H9 (cell line): ENCODE results near the gene PPM1H. TPM values are rescaled to one million over a fixed set of nuclear protein-coding genes. Genes with fewer than 3 reads are reported as not detected.

ENCODE experiments used
- DNase-seq: peaks from one replicate; pipeline ENCODE4 v3.0.0-alpha.2; 2017
- H2AFZ ChIP-seq: one replicate; pipeline ENCODE4 v1.6.1; 2013; ENCODE audit warnings: mild to moderate bottlenecking, low read length, control low read depth, moderate library complexity
- H2AK5ac ChIP-seq: 2 replicates; pipeline ENCODE4 v1.6.1; 2013; ENCODE audit warnings: low read length, control low read depth, mixed read lengths; ENCODE audit not compliant: insufficient read length
- H2BK120ac ChIP-seq: one replicate; pipeline ENCODE4 v1.6.1; 2013; ENCODE audit warnings: low read depth, mild to moderate bottlenecking, low read length, control low read depth, inconsistent platforms; ENCODE audit not compliant: poor library complexity, severe bottlenecking
- H2BK12ac ChIP-seq: 2 replicates; pipeline ENCODE4 v1.6.1; 2013; ENCODE audit warnings: low read length, control low read depth, mixed read lengths, low read depth; ENCODE audit not compliant: insufficient read length
- H2BK15ac ChIP-seq: 2 replicates; pipeline ENCODE4 v1.6.1; 2013; ENCODE audit warnings: low read depth, low read length, control low read depth
- H2BK20ac ChIP-seq: one replicate; pipeline ENCODE4 v1.6.1; 2013; ENCODE audit warnings: low read depth, mild to moderate bottlenecking, low read length, control low read depth, inconsistent platforms; ENCODE audit not compliant: poor library complexity, severe bottlenecking
- H2BK5ac ChIP-seq: 2 replicates; pipeline ENCODE4 v1.6.1; 2013; ENCODE audit warnings: low read length, control low read depth, mixed read lengths; ENCODE audit not compliant: insufficient read length
- H3K14ac ChIP-seq: 2 replicates; pipeline ENCODE4 v1.6.1; 2013; ENCODE audit warnings: low read length, control low read depth; ENCODE audit not compliant: insufficient read depth
- H3K18ac ChIP-seq: 2 replicates; pipeline ENCODE4 v1.6.1; 2013; ENCODE audit warnings: low read depth, mild to moderate bottlenecking, mixed read lengths, low read length, control low read depth; ENCODE audit not compliant: insufficient read length
- H3K23ac ChIP-seq: 2 replicates; pipeline ENCODE4 v1.6.1; 2013; ENCODE audit warnings: low read length, control low read depth, mixed read lengths, low read depth; ENCODE audit not compliant: insufficient read length
- H3K23me2 ChIP-seq: 2 replicates; pipeline ENCODE4 v1.6.1; 2013; ENCODE audit warnings: low read depth, mild to moderate bottlenecking, mixed read lengths, low read length, control low read depth; ENCODE audit not compliant: insufficient read length, poor library complexity, severe bottlenecking
- H3K27ac ChIP-seq: 2 replicates; pipeline ENCODE4 v1.5.1; 2013; ENCODE audit warnings: low read length, control low read depth, mixed read lengths, low read depth; ENCODE audit not compliant: insufficient read length
- H3K27me3 ChIP-seq: 2 replicates; pipeline ENCODE4 v1.6.1; 2013; ENCODE audit warnings: low read length, control low read depth, inconsistent platforms; ENCODE audit not compliant: insufficient read depth
- H3K4ac ChIP-seq: 2 replicates; pipeline ENCODE4 v1.6.1; 2013; ENCODE audit warnings: low read depth, mild to moderate bottlenecking, control low read depth, inconsistent platforms, low read length, moderate library complexity
- H3K4me1 ChIP-seq: 2 replicates; pipeline ENCODE4 v1.6.1; 2013; ENCODE audit warnings: low read length, control low read depth, inconsistent platforms; ENCODE audit not compliant: insufficient read depth
- H3K4me2 ChIP-seq: 2 replicates; pipeline ENCODE4 v1.6.1; 2013; ENCODE audit warnings: low read length, control low read depth, mixed read lengths; ENCODE audit not compliant: insufficient read length, insufficient read depth
- H3K56ac ChIP-seq: 2 replicates; pipeline ENCODE4 v1.6.1; 2013; ENCODE audit warnings: low read depth, mild to moderate bottlenecking, mixed read lengths, low read length, control low read depth; ENCODE audit not compliant: insufficient read length
- H3K79me1 ChIP-seq: 2 replicates; pipeline ENCODE4 v1.6.1; 2013; ENCODE audit warnings: low read depth, mild to moderate bottlenecking, moderate library complexity, low read length, control low read depth, inconsistent platforms; ENCODE audit not compliant: insufficient read depth, poor library complexity, severe bottlenecking
- H3K79me2 ChIP-seq: 2 replicates; pipeline ENCODE4 v1.6.1; 2013; ENCODE audit warnings: low read length, control low read depth, inconsistent platforms; ENCODE audit not compliant: insufficient read depth
- H3K9ac ChIP-seq: 2 replicates; pipeline ENCODE4 v1.6.1; 2013; ENCODE audit warnings: low read length, control low read depth, mixed read lengths; ENCODE audit not compliant: insufficient read length; ENCODE audit errors: extremely low read depth
- H3K9me3 ChIP-seq: one replicate; pipeline ENCODE4 v1.6.1; 2013; ENCODE audit warnings: low read depth, low read length, inconsistent platforms; ENCODE audit not compliant: control insufficient read depth
- H3T11ph ChIP-seq: one replicate; pipeline ENCODE4 v1.6.1; 2013; ENCODE audit warnings: mild to moderate bottlenecking, low read length, control low read depth, inconsistent platforms
- H4K20me1 ChIP-seq: one replicate; pipeline ENCODE4 v1.6.1; 2013; ENCODE audit not compliant: control insufficient read depth, insufficient read length, insufficient read depth
- H4K5ac ChIP-seq: 2 replicates; pipeline ENCODE4 v1.6.1; 2013; ENCODE audit warnings: low read depth, mild to moderate bottlenecking, mixed read lengths, low read length, control low read depth; ENCODE audit not compliant: insufficient read length
- H4K8ac ChIP-seq: replicated peaks from 2 replicates; pipeline ENCODE4 v1.6.1; 2013; ENCODE audit warnings: low read length, control low read depth, mixed read lengths, low read depth; ENCODE audit not compliant: insufficient read length
- H4K91ac ChIP-seq: 2 replicates; pipeline ENCODE4 v1.6.1; 2013; ENCODE audit warnings: low read depth, mild to moderate bottlenecking, moderate library complexity, mixed read lengths, low read length, control low read depth; ENCODE audit not compliant: insufficient read length
- H3K27ac Mint-ChIP-seq, 3 experiments: 2 replicates in 2 of 3; 3 replicates in 1 of 3; pipeline ENCODE4 v1.8.0; 2020 to 2021; ENCODE audit warnings: mixed read lengths in 3 of 3, mild to moderate bottlenecking in 1 of 3, moderate library complexity in 1 of 3
- H3K27me3 Mint-ChIP-seq: 2 replicates; pipeline ENCODE4 v1.8.0; 2021; ENCODE audit warnings: low read depth, mild to moderate bottlenecking, moderate library complexity, mixed read lengths
- H3K36me3 Mint-ChIP-seq, 3 experiments: 2 replicates in 2 of 3; 3 replicates in 1 of 3; pipeline ENCODE4 v1.8.0; 2020 to 2021; ENCODE audit warnings: low read depth in 3 of 3, mixed read lengths in 3 of 3; ENCODE audit not compliant: insufficient read depth in 1 of 3
- H3K4me1 Mint-ChIP-seq, 2 experiments: 2 replicates each; pipeline ENCODE4 v1.8.0; 2020; ENCODE audit warnings: mixed read lengths in 2 of 2
- H3K4me3 Mint-ChIP-seq, 2 experiments: 2 replicates in 1 of 2; 3 replicates in 1 of 2; pipeline ENCODE4 v1.8.0; 2020 to 2021; ENCODE audit warnings: mild to moderate bottlenecking in 2 of 2, mixed read lengths in 2 of 2, moderate library complexity in 1 of 2
- H3K9me3 Mint-ChIP-seq, 2 experiments: 2 replicates in 1 of 2; 3 replicates in 1 of 2; pipeline ENCODE4 v1.8.0; 2020; ENCODE audit warnings: mild to moderate bottlenecking in 2 of 2, mixed read lengths in 2 of 2, moderate library complexity in 1 of 2
- WGBS: extraction: QIAGEN DNeasy Blood & Tissue Kit; methylation state at CpG from one replicate; pipeline ENCODE4 v1.1.7; 2013; ENCODE audit warnings: missing lambda C conversion rate, low lambda C conversion rate, mixed read lengths; ENCODE audit not compliant: insufficient read length; ENCODE audit errors: extremely low coverage; 5-methylcytosine and 5-hydroxymethylcytosine counted together
- total RNA-seq: library from RNA; stranded (reverse); gene quantifications from 2 replicates; pipeline ENCODE4 v1.2.1, GENCODE V29; 2021
- TF ChIP-seq, protein P1 (sequence below): fragments of 200-600 bp; sonication (generic); conservative IDR thresholded peaks from 3 replicates; pipeline ENCODE4 v1.8.0; 2021; ENCODE audit warnings: antibody characterized with exemption, mild to moderate bottlenecking

PPM1H gene
- total RNA-seq, 1 experiment from 2014 or later = 22.1 TPM

DNA sequence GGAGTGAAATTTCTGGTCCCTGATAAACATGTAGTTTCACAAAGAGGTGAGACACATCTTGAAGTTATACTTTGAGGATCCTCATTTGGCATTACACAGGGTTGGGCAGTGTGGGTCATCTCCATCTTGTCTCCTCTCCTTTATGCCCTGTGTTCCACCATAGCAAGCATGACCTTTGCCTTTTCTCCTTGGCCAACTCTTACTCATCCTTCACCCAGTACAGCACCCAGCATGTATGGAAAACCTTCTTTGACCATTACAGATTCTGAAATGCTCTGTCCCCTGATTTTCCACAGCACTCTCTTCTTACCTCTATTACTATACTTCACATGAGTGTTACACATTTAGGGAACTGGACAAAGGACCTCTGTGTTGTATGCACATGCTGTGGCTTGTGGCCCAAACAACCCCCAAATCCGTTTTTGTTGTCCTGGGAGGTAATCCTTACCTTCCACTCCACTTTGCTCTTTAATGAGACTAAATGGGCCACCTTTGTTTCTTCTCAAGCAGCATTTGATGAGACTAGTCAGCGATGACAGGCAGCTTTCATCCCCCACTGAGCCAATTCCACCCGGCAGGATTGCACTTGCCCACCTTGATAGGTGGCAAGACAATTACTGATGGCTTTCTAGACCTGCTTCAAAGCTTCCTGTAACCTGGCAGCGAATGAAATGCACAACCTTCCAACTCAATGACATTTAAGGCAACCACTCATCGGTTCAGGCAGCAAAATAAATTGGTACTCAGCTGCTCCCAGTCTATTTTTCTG is 304.8 kb downstream of the PPM1H start:
- Histone ChIP-seq H3K4me2 (no peak overlapping the region), H2BK120ac (no peak overlapping the region), H3K18ac (no peak overlapping the region), H3K23me2 (peaks cover 5% of the 10 kb centered on the region), H3K27ac (no peak overlapping the region), H3K79me2 (no peaks in the 10 kb centered on the region), H2BK15ac (no peak overlapping the region), H3K27me3 (peaks cover 4% of the 10 kb centered on the region; the same call in 1 of the 2 replicates), H4K20me1 (no peaks in the 10 kb centered on the region), H2AFZ (no peak overlapping the region), H3K9me3 (no peaks in the 10 kb centered on the region), H3K4ac (no peak overlapping the region), H4K5ac (no peak overlapping the region), H2AK5ac (no peak overlapping the region), H3K9ac (no peak overlapping the region), H2BK12ac (no peak overlapping the region), H3K14ac (no peak overlapping the region), H3K56ac (no peak overlapping the region), H3K79me1 (no peaks in the 10 kb centered on the region), H4K8ac (no peak overlapping the region), H4K91ac (no peak overlapping the region), H3K4me1 (peaks cover 6% of the 10 kb centered on the region; the same call in 1 of the 2 replicates), H3K23ac (no peak overlapping the region), H2BK20ac (no peak overlapping the region), H2BK5ac (no peak overlapping the region), H3T11ph (no peak overlapping the region)
- DNase-seq = no peak
- peaks cover 0 to 3% of the 10 kb centered on the region in 2 experiments; a peak in 1 of 5 replicates for H3K9me3 Mint-ChIP-seq
- peaks cover 0 to 4% (median 0%) of the 10 kb centered on the region in 3 experiments; a peak in 1 of 7 replicates for H3K36me3 Mint-ChIP-seq
- H3K4me1 Mint-ChIP-seq = peaks cover 59 to 63% of the 10 kb centered on the region in 2 experiments
- no peak overlapping the region for H3K27ac Mint-ChIP-seq
- WGBS = no CpG with 5 or more reads among the region's 5 CpGs
- H3K27me3 Mint-ChIP-seq = peaks cover 87% of the 10 kb centered on the region
- TF ChIP-seq, protein P1, sequence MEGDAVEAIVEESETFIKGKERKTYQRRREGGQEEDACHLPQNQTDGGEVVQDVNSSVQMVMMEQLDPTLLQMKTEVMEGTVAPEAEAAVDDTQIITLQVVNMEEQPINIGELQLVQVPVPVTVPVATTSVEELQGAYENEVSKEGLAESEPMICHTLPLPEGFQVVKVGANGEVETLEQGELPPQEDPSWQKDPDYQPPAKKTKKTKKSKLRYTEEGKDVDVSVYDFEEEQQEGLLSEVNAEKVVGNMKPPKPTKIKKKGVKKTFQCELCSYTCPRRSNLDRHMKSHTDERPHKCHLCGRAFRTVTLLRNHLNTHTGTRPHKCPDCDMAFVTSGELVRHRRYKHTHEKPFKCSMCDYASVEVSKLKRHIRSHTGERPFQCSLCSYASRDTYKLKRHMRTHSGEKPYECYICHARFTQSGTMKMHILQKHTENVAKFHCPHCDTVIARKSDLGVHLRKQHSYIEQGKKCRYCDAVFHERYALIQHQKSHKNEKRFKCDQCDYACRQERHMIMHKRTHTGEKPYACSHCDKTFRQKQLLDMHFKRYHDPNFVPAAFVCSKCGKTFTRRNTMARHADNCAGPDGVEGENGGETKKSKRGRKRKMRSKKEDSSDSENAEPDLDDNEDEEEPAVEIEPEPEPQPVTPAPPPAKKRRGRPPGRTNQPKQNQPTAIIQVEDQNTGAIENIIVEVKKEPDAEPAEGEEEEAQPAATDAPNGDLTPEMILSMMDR = no peak
- peak overlapping the region in 1 of 2 experiments; percentile 47; a peak in 2 of 5 replicates for H3K4me3 Mint-ChIP-seq
